ENCODE results near the gene PLAAT4.
"Not testable (repeated sequence)": the region's sequence is repeated elsewhere in the genome, so short reads cannot be mapped to it uniquely, and the experiment has no call there.

The PLAAT4 gene

DNA sequence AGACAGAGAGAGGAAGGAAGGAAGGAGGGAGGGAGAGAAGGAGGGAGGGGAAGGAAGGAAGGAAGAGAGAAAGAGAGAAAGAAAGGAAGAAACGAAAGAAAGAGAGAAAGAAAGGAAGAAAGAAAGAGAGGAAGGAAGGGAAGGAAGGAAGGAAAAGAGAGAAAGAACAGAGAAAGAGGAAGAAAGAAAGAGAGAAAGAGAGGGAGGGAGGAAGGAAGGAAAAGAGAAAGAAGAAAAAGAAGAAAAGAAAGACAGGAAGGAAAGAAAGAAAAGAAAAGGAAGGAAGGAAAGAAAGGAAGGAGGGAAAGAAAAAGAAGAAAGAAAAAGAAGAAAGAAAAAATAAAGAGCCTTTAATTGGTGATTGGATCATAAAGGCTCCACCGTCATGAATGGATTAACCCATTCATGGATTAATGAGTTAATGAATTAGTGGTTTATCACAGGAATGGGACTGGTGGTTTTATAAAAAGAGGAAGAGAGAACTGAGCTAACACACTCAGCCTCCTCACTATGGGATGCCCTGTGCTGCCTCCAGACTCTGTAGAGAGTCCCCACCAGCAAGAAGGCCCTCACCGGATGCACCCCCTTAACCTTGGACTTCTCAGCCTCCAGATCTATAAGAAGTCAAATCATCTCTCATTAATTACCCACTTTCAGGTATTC lies 35.5 kb downstream of the PLAAT4 start:
- no peak for DNase-seq (ENCODE audit: low read depth)

DNA sequence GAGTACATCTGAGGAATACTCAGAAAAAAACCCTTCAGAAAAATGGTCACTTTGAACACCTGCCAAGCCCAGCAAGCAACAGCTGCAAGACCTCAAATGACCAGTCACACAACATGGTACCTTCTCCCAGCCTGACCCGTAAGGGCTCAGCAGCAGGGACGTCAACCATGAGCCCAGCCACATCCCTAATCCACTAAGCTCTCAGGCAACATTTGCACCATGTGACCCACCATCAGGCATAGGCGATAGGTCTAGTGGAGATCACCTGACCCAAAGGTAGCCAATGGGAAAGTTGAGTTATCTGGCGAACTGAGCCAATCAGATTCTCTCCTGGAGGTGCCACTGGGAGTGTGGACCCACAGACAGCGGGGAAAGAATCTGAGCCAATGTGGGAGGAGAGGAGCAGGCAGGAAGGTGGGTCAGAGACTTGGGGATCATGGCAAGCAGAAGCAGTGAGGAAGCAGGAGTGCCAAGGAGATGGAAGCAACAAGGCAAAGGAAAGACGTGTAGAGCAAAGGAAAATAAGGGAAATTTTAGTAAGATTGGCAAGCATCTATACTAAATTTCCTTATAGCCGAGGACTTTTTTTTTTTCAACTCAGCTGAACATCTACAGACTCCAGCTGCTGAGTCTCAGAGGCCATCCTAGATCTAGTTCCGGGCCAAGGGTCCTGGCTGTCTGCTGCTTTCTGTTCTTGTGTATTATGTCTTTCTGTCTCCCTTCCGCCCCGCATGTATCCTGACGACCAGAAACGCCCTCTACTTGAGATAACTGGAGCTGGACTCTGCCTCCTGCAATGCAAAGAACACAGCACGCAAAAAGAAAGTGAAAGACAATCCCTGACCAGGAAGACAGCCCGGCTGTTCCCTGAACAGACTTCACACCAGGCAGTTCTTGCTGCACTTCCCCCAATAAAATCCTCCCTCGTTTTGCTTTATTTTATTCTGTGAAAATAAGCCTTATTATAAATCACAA lies 37.6 kb downstream of the PLAAT4 start:
- DNase-seq (ENCODE audit: low read depth), result peak; percentile 78

- DNase-seq (ENCODE audit: low read depth), result no peak
These were observed 38.4 kb downstream of the PLAAT4 start for GRCh38 chr11:63574856-63575602.

GRCh38 chr11:63578882-63579281 lies 42.3 kb downstream of the PLAAT4 start:
- DNase-seq (ENCODE audit: low read depth), result not testable (repeated sequence)

DNA sequence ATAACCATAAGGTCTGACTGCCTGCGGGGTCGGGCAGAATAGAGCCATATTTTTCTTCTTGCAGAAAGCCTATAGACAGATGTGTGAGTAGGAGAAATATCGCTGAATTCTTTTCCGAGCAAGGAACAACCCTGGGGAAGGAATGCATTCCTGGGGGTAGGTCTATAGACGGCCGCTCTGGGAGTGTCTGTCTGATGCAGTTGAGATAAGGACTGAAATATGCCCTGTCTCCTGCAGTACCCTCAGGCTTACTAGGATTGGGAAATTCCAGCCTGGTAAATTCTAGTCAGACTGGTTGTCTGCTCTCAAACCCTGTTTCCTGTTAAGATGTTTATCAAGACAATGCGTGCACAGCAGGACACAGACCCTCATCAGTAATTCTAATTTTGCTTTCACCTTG lies 44.6 kb downstream of the PLAAT4 start:
- not testable (repeated sequence) for DNase-seq (ENCODE audit: low read depth)

DNA sequence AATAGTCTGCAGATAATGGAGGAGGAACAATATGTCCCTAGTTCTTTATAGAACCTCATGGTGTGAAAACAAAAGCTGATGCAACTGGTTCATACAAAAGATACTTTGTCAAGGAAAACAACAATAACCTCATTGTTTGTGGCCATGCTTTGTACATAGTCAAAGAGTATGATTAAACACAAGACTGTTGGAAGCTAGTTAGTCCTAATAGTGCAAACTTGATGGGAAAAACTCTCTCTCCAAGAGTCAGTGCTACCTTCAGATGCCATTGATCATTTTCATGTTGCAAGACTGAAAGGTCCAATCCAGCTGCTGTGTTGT lies 46.7 kb downstream of the PLAAT4 start:
- no peak for DNase-seq (ENCODE audit: low read depth)

DNA sequence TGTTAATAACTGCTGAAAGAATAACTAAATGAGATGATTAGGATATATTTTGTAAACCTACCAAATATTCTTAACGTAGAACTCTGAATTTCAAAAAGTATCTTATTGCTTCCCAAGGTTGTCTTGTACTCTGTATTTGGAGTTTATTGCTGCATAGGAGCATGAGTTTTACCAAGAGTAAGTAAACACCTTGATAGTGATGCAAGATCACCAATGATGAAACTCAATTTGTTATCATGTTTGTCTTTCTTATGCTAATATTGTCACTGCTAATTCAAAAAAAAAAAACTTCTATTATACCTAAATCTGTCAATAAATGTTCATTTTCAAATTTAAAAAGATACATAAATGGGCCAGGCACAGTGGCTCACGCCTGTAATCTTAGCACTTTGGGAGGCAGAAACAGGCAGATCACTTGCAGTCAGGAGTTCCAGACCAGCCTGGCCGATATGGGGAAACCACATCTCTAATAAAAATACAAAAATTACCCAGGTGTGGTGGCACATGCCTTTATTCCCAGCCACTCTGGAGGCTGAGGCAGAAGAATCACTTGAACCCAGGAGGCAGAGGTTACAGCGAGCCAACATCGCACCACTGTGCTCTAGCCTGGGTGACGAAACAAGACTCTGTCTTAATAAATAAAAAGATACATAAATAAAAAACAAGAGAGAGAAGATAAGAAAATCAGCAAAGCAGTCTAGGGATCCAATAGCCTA lies 50.0 kb downstream of the PLAAT4 start:
- no peak for DNase-seq (ENCODE audit: low read depth)

DNA sequence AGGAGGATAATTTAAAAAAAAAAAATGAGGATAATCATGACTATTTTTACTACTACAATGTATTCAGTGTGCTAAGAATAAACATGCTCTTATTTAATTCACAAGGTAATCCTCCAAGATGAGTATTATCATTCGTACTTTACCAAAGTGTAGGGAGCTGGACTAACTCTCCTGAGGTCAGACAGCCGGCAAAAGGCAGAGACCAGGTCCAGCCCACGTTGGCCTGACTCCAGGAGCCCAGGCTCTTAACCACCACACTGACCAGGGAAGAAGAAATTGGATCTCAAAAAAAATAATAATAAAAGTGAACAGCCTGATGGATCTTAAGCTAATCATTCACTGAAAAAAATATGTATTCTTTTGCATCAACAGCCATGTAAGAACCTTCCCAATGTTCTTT lies 52.4 kb downstream of the PLAAT4 start:
- no peak for DNase-seq (ENCODE audit: low read depth)

- no peak for DNase-seq (ENCODE audit: low read depth)
These were observed 53.6 kb downstream of the PLAAT4 start for GRCh38 chr11:63590024-63590788.

- peak; percentile 54 for DNase-seq (ENCODE audit: low read depth)
These were observed 56.4 kb downstream of the PLAAT4 start for GRCh38 chr11:63592975-63593395.

DNA sequence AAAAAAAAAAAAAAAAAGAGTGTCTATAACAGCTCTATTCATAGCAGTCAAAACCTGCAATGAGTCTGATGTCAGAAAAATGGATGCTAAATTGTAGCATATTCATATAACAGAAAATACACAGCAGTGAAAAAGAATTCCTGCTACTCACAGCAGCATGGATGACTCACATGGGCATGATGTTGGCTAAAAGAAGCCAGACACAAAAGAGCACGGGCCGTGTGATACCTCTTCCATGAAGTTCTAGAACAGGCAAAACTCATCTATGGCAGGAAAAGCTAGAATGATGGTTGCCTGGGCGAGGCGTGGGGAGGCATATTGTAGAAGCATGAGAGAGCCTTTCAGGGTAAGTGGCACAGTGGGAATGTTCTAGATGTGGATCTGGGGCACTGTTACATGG lies 58.7 kb downstream of the PLAAT4 start:
- peak; percentile 39 for DNase-seq (ENCODE audit: low read depth)
